PFSK-1 (cell line): ENCODE results near the gene LZTS2.

Experiments used
- FOXP2 ChIP-seq: optimal IDR thresholded peaks from 2 replicates; pipeline ENCODE3; 2011; ENCODE audit warnings: borderline replicate concordance, control low read depth, inconsistent platforms; ENCODE audit not compliant: insufficient read depth; ENCODE audit errors: extremely low read length, extremely low read depth
- POLR2AphosphoS5 ChIP-seq: IDR thresholded peaks from 2 replicates; pipeline ENCODE4 v1.6.1; 2012; ENCODE audit warnings: low read depth, mild to moderate bottlenecking, control low read depth, low read length, moderate library complexity
- REST ChIP-seq, 2 experiments: IDR thresholded peaks; 2 replicates each; pipeline versions ENCODE4 v1.6.1 to v1.8.0; 2011 to 2012; ENCODE audit warnings: low read depth in 2 of 2, low read length in 2 of 2, control low read depth in 1 of 2, inconsistent platforms in 1 of 2, mild to moderate bottlenecking in 1 of 2, moderate library complexity in 1 of 2; ENCODE audit not compliant: insufficient read depth in 1 of 2
- SIN3A ChIP-seq: IDR thresholded peaks from 2 replicates; pipeline ENCODE4 v1.6.1; 2012; ENCODE audit warnings: mild to moderate bottlenecking, low read length, moderate library complexity, borderline replicate concordance; ENCODE audit not compliant: insufficient read depth
- TAF1 ChIP-seq: IDR thresholded peaks from 2 replicates; pipeline ENCODE4 v1.6.1; 2012; ENCODE audit warnings: low read length, control low read depth, borderline replicate concordance; ENCODE audit not compliant: insufficient read depth

LZTS2 gene

GRCh38 chr10:100993986-100994708 lies 5.5 kb upstream of the LZTS2 start:
- no peak for TF ChIP-seq FOXP2

DNA sequence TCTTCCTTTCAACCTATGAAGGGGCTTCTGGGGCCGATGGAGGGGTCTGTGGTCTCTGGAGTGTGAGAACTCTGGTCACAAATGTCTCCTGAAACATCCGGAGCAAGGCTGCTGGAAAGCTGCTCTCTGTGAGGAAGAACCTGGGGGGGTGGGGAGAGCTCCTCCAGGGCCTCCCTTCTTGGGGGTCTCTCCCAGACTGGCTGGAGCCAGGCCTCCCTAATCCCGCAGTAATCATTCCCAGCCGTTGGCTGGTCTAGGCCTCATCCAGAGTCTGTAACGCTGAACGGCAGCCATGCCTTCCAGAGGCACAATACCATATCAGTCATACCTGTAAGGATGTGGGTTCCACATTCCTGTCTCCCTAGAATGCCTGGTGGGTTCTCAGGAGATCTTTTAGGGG lies 4.4 kb upstream of the LZTS2 start:
- TF ChIP-seq POLR2AphosphoS5 = no peak
- TF ChIP-seq REST (IDR thresholded peaks at IDR 0.05; ENCODE audit: insufficient read depth in 1 of 2, low read depth in 2 of 2, low read length in 2 of 2) = no peak
- no peak for TF ChIP-seq SIN3A
- TF ChIP-seq TAF1 = no peak
- TF ChIP-seq FOXP2 = no peak

- TF ChIP-seq FOXP2 (no peak), TAF1 (no peak), REST (IDR thresholded peaks at IDR 0.05; ENCODE audit: insufficient read depth in 1 of 2, low read depth in 2 of 2, low read length in 2 of 2) (0 out of 4 replicates have a peak, but pooled peaks of 1 of the 2 experiments have one; percentile 10), POLR2AphosphoS5 (peak; percentile 62), SIN3A (no peak)
These were observed 2.8 kb upstream of the LZTS2 start for GRCh38 chr10:100996678-100997359.

DNA sequence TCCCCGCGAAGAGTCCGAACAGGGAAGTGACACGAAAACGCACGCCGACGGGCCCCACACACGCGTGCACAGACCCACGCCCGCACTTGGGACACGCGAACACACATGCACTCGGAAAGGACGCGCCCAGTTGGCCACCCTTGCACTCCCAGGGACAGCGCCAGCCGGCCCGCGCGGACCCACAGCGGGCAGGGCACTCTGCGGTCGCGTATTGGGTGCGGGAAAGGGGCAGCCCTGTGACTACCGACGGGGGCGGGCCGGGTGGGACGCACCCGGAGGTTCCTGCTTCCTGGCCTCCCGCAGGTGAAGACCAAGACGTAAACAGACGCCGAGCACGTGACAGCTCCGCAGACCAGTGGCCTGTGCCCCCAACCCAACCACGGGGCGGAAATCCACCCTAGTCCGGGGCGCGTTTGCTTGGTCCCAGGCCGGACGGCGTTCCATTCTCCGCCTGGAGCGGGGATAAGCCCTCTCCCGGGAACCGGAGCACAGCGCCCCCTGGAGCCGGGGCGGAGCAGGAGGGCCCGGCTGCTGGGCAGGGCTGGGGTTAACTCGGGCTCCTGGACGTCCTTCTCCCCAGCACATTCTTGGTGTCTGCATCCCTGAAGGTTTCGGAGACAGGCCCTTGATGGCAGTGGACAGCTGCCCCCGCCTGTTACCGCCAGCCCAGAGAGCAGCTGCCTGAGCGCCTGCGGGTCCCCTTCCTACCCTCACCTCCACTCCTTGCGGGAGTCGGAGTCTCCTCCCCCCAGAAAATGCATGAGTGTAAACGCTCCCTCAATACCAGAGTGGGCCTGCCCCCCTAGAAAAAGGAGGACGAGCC lies 2.0 kb upstream of the LZTS2 start:
- TF ChIP-seq POLR2AphosphoS5 = no peak

DNA sequence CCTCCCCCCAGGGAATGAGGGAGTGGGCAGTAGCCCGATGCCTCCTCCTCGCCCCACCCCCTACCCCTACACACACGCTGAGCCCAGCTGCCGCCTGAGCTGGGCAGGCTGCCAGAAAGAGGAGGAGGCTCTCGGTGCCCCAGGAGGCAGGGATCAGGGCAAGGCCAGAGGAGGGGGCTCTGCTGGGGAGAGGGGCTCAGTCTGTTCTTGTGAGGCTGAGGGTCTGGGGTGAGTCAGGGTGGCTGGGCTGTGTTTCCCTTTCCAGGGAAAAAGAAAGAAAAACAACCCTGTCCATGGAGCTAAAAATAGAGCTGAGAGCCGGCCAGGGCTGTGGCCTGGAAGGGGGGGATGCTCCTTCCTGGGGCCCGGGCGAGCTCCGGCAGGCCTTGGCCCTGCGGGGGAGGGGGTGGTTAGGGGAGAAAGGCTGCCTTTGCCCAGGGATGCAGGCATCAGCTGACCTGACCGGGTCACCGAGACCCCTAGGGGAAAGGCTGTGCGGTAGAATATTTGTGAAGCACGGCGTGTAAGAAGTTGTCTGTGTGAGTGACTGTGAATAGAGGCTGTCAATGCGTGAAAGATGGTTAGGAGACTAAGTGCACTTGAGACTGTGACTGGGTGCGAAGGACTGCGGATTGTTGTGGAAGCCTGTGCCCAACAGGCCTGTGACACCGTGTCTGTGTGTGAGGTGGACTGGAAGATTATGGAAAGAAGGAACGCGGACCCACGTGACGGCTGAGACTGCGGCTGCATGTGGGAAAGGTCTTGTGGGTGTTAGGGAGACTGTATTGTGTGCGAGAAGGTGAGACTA lies 1.2 kb upstream of the LZTS2 start:
- TF ChIP-seq FOXP2 (no peak), REST (IDR thresholded peaks at IDR 0.05; ENCODE audit: insufficient read depth in 1 of 2, low read depth in 2 of 2, low read length in 2 of 2) (no peak), SIN3A (0 out of 2 replicates have a peak, but pooled peaks have one; percentile 18), TAF1 (0 out of 2 replicates have a peak, but pooled peaks have one; percentile 27), POLR2AphosphoS5 (no peak)
